Activated CD4-positive, alpha-beta T cell treated with anti-CD3 and anti-CD28 coated beads for 24 hours (primary cell): ENCODE measurements around the gene BTN1A1.
"Not testable (repeated sequence)": the region's sequence is repeated elsewhere in the genome, so short reads cannot be mapped to it uniquely, and the experiment has no call there.

Source experiments
- DNase-seq, 2 donors: peaks; one replicate each; pipeline ENCODE4 v3.0.0-alpha.2; 2020; ENCODE audit warnings: low read depth in 2 of 2

The BTN1A1 gene

DNA sequence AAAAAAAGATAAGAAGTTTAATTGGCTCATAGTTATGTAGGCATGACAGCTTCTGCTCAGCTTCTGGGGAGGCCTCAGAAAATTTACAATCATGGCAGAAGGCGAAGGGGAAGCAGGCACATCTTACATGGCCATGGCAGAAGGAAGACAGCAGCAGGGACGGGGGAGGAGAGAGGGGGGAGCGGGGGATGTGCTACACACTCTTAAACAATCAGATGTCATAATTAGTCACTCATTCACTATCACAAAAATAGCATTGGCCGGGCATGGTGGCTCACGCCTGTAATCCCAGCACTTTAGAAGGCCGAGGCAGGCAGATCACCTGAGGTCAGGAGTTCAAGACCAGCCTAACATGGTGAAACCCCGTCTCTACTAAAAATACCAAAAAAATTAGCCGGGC, 10.9 kb downstream of the BTN1A1 start:
- not testable (repeated sequence) for DNase-seq

GRCh38 chr6:26514984-26515383, 14.9 kb downstream of the BTN1A1 start:
- DNase-seq: no peak

DNA sequence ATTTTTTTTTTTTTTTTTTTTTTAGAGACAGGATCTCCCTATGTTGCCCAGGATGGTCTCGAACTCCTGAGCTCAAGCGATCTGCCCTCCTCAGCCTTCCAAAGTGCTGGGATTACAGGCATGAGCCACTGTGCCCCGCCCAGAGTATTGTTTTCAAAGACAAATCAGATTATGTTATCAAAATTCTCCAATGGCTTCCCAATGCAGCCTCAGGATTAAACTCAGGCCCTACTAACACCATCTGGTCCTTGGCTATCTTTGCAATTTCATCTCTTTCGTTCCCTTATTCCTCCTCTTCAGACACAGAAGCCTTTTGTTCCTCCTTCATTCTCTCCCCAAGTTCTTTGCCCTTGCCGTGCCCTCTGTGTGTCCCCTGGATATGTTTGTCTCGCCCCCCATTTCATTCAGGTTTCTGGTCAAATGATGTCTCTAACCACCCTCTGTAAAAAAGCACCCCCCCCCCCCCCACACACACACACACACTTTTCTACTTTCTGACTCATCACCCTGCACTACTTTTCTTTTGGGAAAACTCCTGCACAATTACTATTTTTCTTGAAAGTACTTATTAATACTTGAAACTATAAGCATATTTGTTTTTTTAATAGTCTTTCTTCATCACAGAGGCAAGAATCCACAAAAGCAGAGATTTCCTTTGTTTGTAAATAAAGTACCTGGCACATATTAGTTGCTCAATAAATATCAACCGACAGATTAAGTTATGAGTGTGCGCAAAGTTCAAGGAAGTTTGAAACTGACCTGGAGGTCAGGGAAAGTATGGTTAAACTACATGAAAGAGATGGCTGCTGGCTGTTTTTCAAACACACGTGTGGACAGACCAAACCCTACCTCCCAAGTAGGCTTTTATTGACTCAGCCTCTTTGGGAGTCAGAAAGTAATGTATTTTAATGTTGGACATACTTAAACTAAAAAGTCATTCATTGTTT, 16.7 kb downstream of the BTN1A1 start:
- no peak for DNase-seq

GRCh38 chr6:26519359-26519758, 19.3 kb downstream of the BTN1A1 start:
- no peak for DNase-seq

DNA sequence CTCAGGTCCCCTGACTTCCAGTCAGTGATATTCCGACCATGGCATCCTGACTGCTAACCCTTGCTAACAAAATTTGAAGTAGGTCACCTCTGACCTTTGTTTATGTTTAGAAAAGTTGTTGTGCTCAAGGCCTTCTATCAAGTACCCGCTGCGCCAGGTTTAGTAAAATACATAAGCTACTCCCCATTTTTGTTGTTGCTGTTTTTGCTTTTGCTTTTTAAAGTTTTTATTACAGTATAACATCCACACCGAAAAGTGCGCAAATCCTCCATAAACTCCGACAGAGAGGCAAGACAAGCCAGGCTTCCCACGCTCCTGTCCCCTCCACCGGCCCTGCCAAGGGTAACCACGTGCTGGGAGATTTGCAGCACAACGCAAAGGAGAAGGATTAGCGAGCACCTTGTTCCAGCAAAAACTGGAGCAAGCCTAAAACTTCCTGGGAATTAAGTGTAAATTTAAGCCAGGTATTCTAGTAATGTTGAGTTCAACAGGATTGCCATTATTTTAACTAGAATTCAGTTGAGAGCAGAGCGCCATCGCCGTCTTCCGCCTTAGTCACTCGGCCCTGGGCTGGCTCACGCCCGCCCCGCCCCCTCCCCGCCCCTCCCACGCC, 20.2 kb downstream of the BTN1A1 start:
- DNase-seq: no peak

GRCh38 chr6:26520850-26521599, 20.9 kb downstream of the BTN1A1 start:
- peak; percentile 76 to 80 for DNase-seq

DNA sequence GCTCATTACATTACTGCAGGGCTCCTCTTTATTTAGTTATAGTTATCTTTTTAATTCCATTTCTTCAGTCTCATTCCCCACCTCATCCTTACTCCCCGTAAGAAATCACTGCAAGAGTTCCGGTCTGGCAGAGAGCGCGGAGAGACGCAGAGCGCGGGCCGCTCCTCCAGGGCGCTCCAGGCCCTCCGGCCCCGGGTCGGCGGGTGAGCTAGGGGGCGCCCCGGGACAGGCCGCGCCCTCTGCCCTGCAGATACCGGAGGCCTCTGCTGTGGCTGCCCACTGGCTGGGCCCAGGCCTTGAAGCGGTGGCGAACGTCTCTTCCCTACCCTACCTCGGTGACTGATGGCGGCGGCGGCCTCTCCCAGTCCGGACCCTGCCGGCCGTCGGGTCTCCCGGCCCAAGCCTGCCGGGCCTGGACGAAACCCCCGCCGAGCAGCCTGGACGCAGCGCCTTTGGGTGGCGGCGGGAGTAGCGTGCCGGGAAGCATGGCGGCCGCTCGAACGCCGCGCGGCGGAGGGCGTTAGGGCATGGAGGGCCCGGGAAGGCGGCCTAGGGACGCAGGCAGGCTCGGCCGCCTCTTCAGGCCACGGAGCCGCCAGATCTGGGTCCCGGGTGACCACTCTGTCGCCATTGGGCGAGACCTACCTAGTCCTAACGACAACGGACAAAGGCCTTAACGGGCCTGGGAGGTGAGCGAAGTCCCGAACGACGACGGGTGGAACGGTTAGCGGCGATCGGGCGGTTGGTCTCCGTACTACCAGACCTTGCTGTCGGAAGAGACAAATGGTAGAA, 21.7 kb downstream of the BTN1A1 start:
- DNase-seq: peak in 1 of 2 donors; percentile 56

- not testable (repeated sequence) for DNase-seq
These were observed 22.6 kb downstream of the BTN1A1 start for GRCh38 chr6:26522486-26523228.

DNA sequence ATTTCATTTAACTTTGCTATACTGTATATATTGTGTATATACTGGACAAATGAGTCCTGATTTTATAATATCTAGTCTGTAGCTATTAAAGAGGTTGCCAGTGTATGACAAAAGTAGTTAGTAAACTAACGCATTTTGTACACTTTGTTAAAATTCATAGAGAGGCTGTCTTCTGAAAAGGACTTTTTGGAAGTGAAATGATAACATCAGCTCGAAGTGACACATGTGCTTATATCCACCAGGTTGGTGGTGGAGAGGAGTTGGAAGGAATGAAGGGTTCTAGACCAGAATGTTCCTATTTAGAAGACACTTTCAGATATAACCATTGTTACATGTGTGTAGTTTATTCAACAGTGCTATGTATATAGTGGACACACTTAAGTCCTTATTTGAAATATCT, 24.2 kb downstream of the BTN1A1 start:
- DNase-seq: not testable (repeated sequence)

- DNase-seq: no peak
These were observed 24.7 kb downstream of the BTN1A1 start for GRCh38 chr6:26524722-26525370.

DNA sequence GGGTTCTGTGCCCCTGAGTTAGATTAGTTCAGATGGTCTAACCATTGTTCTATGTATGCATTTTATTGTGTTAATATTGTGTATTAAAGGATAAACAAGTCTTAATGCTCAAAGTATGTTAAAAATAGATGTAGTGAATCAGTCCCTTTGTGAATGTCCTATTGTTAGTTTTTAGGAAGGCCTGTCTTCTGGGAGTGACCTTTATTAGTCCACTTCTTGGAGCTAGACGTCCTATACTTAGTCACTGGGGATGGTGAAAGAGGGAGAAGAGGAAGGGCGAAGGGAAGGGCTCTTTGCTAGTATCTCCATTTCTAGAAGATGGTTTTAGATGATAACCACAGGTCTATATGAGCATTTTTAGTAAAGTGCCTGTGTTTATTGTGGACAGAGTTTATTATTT, 25.7 kb downstream of the BTN1A1 start:
- DNase-seq: no peak

DNA sequence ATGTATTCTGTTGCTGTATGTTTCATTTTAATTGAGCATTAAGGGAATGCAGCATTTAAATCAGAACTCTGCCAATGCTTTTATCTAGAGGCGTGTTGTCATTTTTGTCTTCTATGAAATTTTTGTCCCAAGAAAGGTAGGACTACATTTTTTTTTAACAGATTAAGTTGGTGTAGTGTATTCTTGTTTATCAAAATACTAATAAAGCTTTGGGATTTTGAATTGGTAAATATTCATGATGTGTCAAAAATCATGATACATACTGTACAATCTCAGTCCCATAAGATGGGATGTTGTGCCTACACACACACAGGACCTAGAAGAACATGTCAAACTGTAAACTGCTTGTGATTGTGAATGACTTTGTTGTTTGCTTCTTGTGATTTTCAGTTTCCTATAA, 26.8 kb downstream of the BTN1A1 start:
- DNase-seq: no peak

- DNase-seq: no peak
These were observed 30.1 kb downstream of the BTN1A1 start for GRCh38 chr6:26530203-26530602.

- DNase-seq: no peak
These were observed 31.8 kb downstream of the BTN1A1 start for GRCh38 chr6:26531897-26532296.

- DNase-seq: peak; percentile 93
These were observed 32.8 kb downstream of the BTN1A1 start for GRCh38 chr6:26532699-26533531.

- DNase-seq: no peak
These were observed 33.4 kb downstream of the BTN1A1 start for GRCh38 chr6:26533532-26533931.

DNA sequence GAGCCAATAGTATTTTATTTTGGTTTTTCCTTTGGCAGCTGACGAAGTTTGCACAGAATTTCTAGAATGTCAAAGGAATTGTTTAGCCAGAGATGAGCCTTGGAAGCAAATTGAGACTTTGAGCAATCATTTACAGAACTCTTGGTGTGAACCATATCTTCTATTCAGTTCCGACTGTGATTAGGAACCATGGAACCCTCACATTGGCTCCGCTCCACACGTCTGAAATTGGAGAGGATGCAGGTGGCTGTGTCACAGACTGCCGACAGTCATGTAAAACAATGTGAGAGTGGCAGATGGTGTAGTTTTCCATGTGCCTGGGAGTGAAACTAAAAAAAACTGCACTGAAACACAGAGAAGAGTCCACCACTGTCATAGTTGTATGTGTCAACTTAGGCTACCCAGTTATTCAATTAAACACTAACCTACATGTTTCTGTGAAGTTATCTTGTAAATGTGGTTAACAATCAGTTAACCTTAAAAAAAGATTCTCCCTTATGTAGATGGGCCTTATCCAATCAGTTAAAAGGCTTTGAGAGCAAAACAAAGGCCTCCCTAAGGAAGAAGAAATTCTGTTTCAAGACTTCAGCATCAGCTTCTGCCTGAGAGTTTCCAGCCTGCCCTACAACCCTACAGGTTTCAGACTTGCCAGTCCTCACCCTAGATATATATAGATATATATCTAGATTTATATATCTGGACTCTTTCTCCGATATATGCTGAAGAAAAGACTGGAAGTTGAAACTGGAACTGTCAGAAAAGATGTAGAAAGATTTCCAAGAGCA, 34.8 kb downstream of the BTN1A1 start:
- DNase-seq: no peak

GRCh38 chr6:26536571-26537159, 36.6 kb downstream of the BTN1A1 start:
- DNase-seq: no peak
